Ramos (cell line): ENCODE results near the gene SLC6A19.

Source experiments
- in situ Hi-C: fragments of 300-500 bp; cut with MboI; formaldehyde crosslinking; loops from one replicate; pipeline ENCODE4 v1.14.3; 2022; ENCODE audit warnings: low sequenced_read_pairs; ENCODE audit not compliant: unreplicated experiment

SLC6A19 gene

GRCh38 chr5:1164696-1165630 lies 36.4 kb upstream of the SLC6A19 start:
- in situ Hi-C loops: loop anchor here (5.0 kb wide), 1 partner anchor 477 kb away; no protein-coding TSS in a partner anchor

DNA sequence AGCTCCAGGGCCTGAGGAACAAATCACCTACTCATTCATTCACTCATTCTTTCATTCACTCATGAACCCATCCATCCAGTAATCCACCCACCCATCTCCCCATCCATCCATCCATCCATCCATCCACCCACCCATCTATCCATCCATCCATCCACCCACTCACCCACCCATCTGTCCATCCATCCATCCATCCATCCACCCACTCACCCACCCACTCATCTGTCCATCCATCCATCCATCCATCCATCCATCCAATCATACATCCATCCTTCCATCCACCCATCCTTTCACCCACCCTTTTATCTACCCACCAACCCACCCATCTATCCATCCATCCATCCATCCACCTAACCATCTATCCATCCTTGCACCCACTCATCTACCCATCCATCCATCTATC lies 35.5 kb upstream of the SLC6A19 start:
- in situ Hi-C loops: loop anchor here (5.0 kb wide), 1 partner anchor 476 kb away; no protein-coding TSS in a partner anchor

DNA sequence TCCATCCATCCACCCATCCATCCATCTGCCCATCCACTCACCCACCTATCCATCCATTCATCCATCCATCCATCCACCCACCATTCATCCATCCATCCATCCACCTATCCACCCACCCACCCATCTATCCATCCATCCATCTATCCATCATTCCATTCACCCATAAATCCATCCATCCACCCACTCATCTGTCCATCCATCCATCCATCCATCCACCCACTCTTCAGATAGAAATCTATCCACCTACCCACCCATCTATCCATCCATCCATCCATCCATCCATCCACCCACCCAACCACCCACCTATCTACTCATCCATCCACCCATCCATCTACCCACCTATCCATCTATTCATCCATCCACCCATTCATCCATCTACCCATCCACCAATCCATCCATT lies 35.0 kb upstream of the SLC6A19 start:
- in situ Hi-C loops: loop anchor here (5.0 kb wide), 1 partner anchor 476 kb away; no protein-coding TSS in a partner anchor

GRCh38 chr5:1167361-1167727 lies 34.1 kb upstream of the SLC6A19 start:
- in situ Hi-C loops: loop anchor here (5.0 kb wide), 1 partner anchor 475 kb away; no protein-coding TSS in a partner anchor

- in situ Hi-C loops: loop anchor here (5.0 kb wide), 1 partner anchor 474 kb away; no protein-coding TSS in a partner anchor
Measured at GRCh38 chr5:1167728-1168709, 33.4 kb upstream of the SLC6A19 start.

DNA sequence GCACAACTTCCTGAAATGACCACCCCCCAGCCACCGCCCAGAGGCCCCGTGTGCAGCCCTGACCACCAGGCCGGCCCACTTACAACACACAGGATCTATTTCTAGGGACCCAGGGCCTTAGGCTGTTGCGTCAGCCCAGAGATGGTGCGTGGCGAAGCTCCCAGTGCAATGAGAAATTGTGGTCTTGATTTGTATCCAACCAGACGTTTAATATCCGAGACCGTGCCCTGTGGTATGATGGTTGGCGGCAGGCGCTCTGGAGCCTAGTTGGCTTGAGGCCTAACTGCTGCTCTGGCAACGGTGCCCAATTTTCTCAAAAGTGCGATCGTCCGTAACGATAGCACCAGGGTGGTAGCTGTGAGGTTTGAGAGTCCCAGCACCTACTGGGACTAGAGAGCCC lies 32.6 kb upstream of the SLC6A19 start:
- in situ Hi-C loops: loop anchor here (5.0 kb wide), 1 partner anchor 474 kb away; no protein-coding TSS in a partner anchor

GRCh38 chr5:1169211-1170115 lies 31.9 kb upstream of the SLC6A19 start:
- in situ Hi-C loops: loop anchor here (5.0 kb wide), 1 partner anchor 473 kb away; no protein-coding TSS in a partner anchor

DNA sequence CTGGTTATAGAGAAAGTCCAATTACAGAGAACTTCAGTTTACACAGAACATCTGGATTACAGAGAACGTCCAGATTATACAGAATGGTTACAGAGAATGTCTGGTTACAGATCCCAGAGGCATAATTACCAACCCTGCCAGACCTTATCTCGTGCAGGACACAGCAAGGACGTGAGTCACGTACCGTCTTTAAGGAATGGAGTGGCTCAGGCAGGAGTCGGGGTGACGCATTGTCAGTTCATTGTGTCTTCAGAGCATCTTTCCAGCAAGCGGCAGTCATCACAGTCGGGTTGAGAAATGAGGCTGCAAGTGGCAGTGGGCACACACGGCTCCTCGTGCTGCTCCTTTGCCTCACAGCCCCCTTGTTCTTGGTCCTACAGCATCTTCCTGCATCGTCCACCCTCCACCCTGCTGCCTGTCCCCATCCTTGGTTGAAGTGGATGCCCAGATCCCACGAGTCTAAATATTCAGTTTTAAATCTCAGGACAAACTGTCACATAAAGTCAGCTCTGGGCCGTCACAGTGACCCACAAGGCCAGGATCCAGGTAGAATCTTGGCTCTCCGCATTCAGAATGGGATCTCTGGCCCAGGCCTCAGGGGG lies 30.0 kb upstream of the SLC6A19 start:
- in situ Hi-C loops: no loop called here

DNA sequence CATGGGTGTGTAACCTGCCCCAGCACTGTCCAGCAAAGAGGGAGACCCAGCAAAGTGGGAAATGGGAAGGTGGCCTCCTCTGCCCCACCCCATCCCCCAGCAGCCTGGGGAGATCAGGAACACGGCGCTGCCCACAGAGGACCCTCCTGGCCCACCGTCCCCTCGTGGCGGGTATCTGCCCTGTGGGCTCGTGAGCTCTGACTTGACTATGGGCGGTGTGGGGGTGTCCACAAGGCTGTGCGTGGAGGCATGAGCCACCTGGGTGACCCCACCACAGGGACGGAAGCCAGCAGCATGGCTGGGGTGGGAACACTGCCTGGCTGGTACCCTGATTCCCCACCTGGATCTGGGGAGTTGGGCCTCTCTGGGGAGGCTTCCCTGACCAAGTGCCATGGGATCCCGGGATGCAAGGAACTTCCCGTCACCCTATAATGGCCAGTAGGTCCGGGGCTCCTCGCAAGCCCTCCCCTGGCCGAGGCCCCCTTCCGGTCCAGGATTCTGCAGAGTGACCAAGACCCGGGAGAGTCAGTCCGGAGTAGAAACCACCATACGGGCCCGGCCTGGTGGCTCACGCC lies 29.3 kb upstream of the SLC6A19 start:
- in situ Hi-C loops: no loop called here

DNA sequence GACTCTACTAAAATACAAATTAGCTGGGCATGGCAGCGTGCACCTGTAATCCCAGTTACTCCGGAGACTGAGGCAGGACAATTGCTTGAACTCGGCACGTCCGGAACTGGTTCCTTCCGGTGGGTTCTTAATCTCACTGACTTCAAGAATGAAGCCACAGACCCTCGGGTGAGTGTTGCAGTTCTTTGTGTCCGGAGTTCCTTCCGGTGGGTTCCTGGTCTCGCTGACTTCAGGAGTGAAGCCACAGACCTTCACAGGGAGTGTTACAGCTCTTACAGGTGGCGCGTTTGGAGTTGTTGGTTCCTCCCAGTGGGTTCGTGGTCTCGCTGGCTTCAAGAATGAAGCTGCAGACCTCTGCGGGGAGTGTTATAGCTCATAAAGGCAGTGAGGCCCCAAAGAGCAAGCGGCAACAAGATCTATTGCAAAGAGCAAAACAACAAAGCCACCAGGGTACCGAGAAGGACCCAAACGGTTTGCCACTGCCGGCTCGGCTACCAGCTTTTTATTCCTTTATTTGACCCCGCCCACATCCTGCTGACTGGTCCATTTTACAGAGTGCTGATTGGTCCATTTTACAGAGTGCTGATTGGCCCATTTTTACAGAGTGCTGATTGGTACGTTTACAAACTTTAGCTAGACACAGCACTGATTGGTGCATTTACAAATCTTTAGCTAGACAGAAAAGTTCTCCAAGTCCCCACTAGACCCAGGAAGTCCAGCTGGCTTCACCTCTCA lies 28.6 kb upstream of the SLC6A19 start:
- in situ Hi-C loops: no loop called here

- in situ Hi-C loops: no loop called here
Measured at GRCh38 chr5:1173485-1174070, 27.8 kb upstream of the SLC6A19 start.

DNA sequence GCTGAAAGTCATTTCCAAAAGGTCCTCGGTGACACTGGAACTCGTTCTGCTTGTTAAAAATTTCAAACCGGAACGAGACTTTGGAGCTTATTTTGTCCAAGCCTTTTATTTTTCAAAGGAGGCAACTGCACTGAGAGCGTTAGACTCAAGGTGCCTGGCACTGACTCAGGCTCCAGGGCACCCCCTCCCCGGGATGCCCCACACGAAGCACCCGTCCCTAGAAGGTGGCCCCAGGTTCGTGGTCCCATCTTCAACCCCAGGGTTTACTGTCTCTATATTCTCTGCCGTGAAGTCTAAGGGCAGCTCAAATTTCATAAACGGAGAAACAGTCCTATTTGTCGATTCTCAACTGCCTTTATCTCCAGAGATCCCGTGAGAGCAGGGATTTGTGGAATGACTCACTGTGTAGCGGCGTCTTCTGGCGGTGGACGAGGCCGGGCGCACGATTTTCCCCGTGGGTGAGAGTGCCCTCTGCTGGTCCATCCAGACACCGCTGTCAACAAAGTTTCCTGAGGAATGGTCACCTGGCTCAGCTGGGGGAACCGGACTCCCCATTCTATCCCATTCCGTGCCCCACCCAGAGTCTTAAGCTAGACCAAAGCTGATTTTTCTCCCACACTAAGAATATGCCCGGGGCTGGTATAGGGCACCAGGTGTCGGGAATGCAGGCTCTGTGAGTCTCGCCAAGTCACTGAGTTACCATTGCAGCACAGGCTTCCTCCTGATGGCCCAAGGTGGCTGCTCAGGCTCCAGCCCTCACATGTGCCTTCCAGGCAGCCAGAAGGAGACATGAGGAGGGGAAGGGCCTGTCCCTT lies 27.1 kb upstream of the SLC6A19 start:
- in situ Hi-C loops: no loop called here

DNA sequence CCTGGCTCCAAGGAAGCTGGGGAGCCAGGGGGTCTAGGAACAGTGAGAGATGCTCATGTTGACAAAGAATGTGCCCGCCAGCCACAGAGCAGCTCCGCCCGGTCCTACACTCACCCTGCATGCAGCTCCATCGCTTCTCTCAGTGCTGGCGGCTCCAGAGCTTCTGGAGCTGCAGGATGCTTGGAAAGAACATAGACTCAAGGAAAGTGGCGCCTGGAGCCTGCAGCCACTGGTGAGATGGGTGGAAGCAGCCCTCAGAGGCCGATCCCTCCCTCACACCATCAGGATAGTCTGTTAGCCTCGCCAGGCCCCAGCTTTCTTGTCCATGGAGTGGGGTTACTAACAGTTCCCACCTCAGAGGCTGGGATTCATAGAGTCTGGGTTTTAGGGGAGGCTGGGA lies 26.4 kb upstream of the SLC6A19 start:
- in situ Hi-C loops: no loop called here

DNA sequence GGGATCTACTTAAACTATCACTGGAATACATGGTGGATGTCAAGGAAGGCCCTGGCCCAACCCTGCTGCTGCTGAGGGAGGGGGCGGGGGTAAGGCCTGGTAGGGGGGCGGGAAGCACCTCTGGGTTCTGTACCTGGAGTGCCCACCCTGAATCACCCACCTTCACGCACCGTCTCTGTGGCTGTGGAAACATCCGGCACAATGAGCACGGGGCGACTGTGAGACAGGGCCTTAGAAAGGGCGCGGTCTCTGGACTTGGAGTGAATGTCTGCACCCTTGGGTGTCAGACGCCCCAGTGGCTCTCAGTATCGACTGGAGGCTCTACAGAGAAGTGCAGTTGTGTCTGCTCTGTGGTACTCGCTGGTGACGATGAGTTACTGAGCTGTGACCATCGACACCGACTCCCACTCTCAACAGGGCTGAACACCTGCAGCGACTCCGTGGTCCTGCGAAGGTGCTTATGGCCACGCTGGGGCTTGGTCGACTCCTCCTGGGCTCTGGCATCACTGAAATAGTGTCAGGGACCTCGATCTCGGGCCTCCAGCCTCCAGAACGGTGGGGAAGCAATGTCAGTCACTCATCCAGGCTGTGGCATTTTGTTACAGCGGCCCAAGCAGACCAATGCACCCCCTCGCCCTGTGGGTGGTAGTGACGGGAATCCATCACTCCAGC lies 25.5 kb upstream of the SLC6A19 start:
- in situ Hi-C loops: no loop called here

GRCh38 chr5:1176473-1177391 lies 24.7 kb upstream of the SLC6A19 start:
- in situ Hi-C loops: no loop called here
